Hepatocyte (in vitro differentiated cells): ENCODE data around the gene IGFBP1. TPM values are rescaled to one million over a fixed set of nuclear protein-coding genes. Genes with fewer than 3 reads are reported as not detected.

Source experiments
- DNase-seq: peaks from one replicate; pipeline ENCODE4 v3.0.0-alpha.2; 2016; ENCODE audit warnings: low spot score
- H2AFZ ChIP-seq: fragments of 200-600 bp; sonication (generic); 2 replicates; pipeline ENCODE4 v1.6.0; 2016; ENCODE audit warnings: antibody characterized with exemption, mild to moderate bottlenecking
- H3K27ac ChIP-seq: fragments of 200-600 bp; sonication (generic); 2 replicates; pipeline ENCODE4 v1.5.1; 2016; ENCODE audit warnings: mild to moderate bottlenecking
- H3K27me3 ChIP-seq: fragments of 200-600 bp; sonication (generic); 2 replicates; pipeline ENCODE4 v1.6.1; 2016
- H3K36me3 ChIP-seq: fragments of 200-600 bp; sonication (generic); replicated peaks from 2 replicates; pipeline ENCODE4 v1.5.1; 2016; ENCODE audit warnings: low read depth; ENCODE audit not compliant: insufficient read depth
- H3K4me1 ChIP-seq: fragments of 200-600 bp; sonication (generic); 2 replicates; pipeline ENCODE4 v1.5.1; 2016; ENCODE audit warnings: mild to moderate bottlenecking, moderate library complexity; ENCODE audit not compliant: insufficient read depth
- H3K4me2 ChIP-seq: fragments of 200-600 bp; sonication (generic); 2 replicates; pipeline ENCODE4 v1.6.0; 2016
- H3K4me3 ChIP-seq: fragments of 200-600 bp; sonication (generic); 2 replicates; pipeline ENCODE4 v1.5.1; 2016; ENCODE audit warnings: mild to moderate bottlenecking
- H3K79me2 ChIP-seq: fragments of 200-600 bp; sonication (generic); 2 replicates; pipeline ENCODE4 v1.6.0; 2017; ENCODE audit warnings: mild to moderate bottlenecking
- H3K9me2 ChIP-seq: fragments of 200-600 bp; sonication (generic); replicated peaks from 2 replicates; pipeline ENCODE4 v1.6.0; 2017; ENCODE audit warnings: mild to moderate bottlenecking; ENCODE audit not compliant: insufficient read depth
- H3K9me3 ChIP-seq: fragments of 200-600 bp; sonication (generic); 2 replicates; pipeline ENCODE4 v1.5.1; 2016; ENCODE audit warnings: low read depth, mild to moderate bottlenecking
- H4K20me1 ChIP-seq: fragments of 200-600 bp; sonication (generic); 2 replicates; pipeline ENCODE4 v1.6.0; 2016; ENCODE audit warnings: mild to moderate bottlenecking; ENCODE audit not compliant: insufficient read depth, poor library complexity, severe bottlenecking
- EZH2 ChIP-seq: fragments of 200-600 bp; sonication (generic); IDR thresholded peaks from 2 replicates; pipeline ENCODE4 v1.6.1; 2016; ENCODE audit warnings: antibody characterized with exemption, mild to moderate bottlenecking, borderline replicate concordance
- EZH2phosphoT487 ChIP-seq: fragments of 200-600 bp; sonication (generic); IDR thresholded peaks from one replicate; pipeline ENCODE4 v1.6.1; 2018; ENCODE audit warnings: antibody characterized with exemption, mild to moderate bottlenecking, low read depth, moderate library complexity; ENCODE audit not compliant: unreplicated experiment, severe bottlenecking
- WGBS: methylation state at CpG from one replicate; pipeline ENCODE4 v1.1.6; 2016; ENCODE audit warnings: low lambda C conversion rate; ENCODE audit errors: missing lambda C conversion rate; 5-methylcytosine and 5-hydroxymethylcytosine counted together
- polyA plus RNA-seq: library from polyadenylated mRNA; unstranded; fragments of >200 nt; fragmentation: Nextera tagmentation; extraction: Ambion mirVana; gene quantifications from 2 replicates; pipeline ENCODE4 v1.2.1, GENCODE V29; 2016
- total RNA-seq: library from RNA; depleted of rRNA; stranded (reverse); fragments of >200 nt; gene quantifications from 2 replicates; pipeline ENCODE4 v1.2.3, GENCODE V29; 2014
- TF ChIP-seq, protein P1 (sequence below): fragments of 200-600 bp; sonication (generic); IDR thresholded peaks from 2 replicates; pipeline ENCODE4 v1.5.1; 2016; ENCODE audit warnings: antibody characterized with exemption, mild to moderate bottlenecking; ENCODE audit not compliant: poor library complexity

IGFBP1 gene
- total and polyA plus RNA-seq, 2 experiments from 2014 or later, result 20.4 to 26.3 TPM

DNA sequence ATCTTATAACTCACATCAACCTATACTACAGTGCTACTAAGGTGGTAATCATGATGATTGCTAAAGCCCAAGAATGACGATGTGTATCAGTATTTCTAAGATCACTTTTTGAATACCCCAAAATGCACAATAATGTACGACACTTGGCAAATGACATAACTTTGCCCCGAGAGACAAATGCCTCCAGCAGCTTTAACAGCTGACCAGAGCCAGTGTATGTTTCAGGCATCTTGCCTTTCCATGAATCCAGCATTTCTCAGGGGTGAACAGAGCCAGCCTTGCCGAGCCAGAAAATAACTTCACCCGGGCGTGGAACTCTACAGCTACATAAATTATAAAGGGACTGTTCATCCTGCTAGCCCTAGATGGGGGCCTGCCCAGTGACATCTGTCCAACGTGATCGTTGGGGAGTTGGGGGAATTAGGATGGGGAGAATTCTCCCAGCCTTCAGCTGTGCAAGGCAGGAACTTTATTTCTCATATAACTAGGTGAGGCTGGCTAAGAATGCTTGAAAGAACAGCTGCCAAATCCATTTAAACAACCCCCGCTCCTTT lies 31.0 kb downstream of the IGFBP1 start:
- Histone ChIP-seq H3K4me3 (peak overlapping the region; percentile 47), H3K9me3 (no peaks in the 10 kb centered on the region), H3K4me2 (peak overlapping the region; percentile 89), H3K4me1 (peaks cover 15% of the 10 kb centered on the region), H3K36me3 (no peaks in the 10 kb centered on the region), H4K20me1 (peaks cover 14% of the 10 kb centered on the region), H2AFZ (no peak overlapping the region), H3K27ac (no peak overlapping the region), H3K9me2 (no peaks in the 10 kb centered on the region), H3K79me2 (peaks cover 26% of the 10 kb centered on the region), H3K27me3 (peaks cover 26% of the 10 kb centered on the region)
- 44% methylated on average over 9 of the region's 9 CpGs for WGBS
- no peak for TF ChIP-seq EZH2
- TF ChIP-seq, protein P1, sequence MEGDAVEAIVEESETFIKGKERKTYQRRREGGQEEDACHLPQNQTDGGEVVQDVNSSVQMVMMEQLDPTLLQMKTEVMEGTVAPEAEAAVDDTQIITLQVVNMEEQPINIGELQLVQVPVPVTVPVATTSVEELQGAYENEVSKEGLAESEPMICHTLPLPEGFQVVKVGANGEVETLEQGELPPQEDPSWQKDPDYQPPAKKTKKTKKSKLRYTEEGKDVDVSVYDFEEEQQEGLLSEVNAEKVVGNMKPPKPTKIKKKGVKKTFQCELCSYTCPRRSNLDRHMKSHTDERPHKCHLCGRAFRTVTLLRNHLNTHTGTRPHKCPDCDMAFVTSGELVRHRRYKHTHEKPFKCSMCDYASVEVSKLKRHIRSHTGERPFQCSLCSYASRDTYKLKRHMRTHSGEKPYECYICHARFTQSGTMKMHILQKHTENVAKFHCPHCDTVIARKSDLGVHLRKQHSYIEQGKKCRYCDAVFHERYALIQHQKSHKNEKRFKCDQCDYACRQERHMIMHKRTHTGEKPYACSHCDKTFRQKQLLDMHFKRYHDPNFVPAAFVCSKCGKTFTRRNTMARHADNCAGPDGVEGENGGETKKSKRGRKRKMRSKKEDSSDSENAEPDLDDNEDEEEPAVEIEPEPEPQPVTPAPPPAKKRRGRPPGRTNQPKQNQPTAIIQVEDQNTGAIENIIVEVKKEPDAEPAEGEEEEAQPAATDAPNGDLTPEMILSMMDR, result no peak
- no peak for TF ChIP-seq EZH2phosphoT487
- no peak for DNase-seq

DNA sequence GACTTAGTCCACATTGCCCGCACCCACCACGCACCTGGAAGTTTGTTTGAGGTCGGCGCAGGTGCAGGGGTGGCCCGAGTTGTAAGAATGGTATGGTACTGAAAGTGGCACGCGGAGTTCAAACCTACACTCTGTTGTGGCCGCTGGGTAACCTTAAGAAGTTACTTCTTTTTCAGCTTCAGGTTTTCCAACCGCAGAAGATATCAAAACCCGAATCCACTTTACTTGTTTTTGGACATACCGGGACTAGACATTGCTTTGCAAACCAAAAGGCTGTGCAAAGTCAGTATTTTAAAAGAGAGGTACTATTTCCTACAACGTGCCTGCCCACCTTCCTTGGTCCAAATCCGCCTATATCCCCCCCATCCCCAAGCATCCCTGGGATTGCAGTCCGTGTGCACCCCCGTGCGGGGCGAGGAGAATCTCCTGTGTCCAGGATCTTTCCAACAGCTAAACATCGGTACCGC lies 31.7 kb downstream of the IGFBP1 start:
- H3K36me3 ChIP-seq, result no peaks in the 10 kb centered on the region
- TF ChIP-seq EZH2phosphoT487, result no peak
- no peak for TF ChIP-seq EZH2
- TF ChIP-seq, protein P1, result no peak
- H3K9me2 ChIP-seq, result no peaks in the 10 kb centered on the region
- peak overlapping the region; percentile 47 for H3K4me3 ChIP-seq
- H4K20me1 ChIP-seq, result peaks cover 14% of the 10 kb centered on the region
- DNase-seq, result no peak
- no peak overlapping the region for H3K27ac ChIP-seq
- peak overlapping the region; percentile 89 for H3K4me2 ChIP-seq
- H3K27me3 ChIP-seq, result peaks cover 26% of the 10 kb centered on the region
- H2AFZ ChIP-seq, result peak overlapping the region; percentile 24
- WGBS, result 22% methylated on average over 19 of the region's 19 CpGs
- H3K79me2 ChIP-seq, result peaks cover 26% of the 10 kb centered on the region
- peaks cover 15% of the 10 kb centered on the region for H3K4me1 ChIP-seq
- H3K9me3 ChIP-seq, result no peaks in the 10 kb centered on the region

DNA sequence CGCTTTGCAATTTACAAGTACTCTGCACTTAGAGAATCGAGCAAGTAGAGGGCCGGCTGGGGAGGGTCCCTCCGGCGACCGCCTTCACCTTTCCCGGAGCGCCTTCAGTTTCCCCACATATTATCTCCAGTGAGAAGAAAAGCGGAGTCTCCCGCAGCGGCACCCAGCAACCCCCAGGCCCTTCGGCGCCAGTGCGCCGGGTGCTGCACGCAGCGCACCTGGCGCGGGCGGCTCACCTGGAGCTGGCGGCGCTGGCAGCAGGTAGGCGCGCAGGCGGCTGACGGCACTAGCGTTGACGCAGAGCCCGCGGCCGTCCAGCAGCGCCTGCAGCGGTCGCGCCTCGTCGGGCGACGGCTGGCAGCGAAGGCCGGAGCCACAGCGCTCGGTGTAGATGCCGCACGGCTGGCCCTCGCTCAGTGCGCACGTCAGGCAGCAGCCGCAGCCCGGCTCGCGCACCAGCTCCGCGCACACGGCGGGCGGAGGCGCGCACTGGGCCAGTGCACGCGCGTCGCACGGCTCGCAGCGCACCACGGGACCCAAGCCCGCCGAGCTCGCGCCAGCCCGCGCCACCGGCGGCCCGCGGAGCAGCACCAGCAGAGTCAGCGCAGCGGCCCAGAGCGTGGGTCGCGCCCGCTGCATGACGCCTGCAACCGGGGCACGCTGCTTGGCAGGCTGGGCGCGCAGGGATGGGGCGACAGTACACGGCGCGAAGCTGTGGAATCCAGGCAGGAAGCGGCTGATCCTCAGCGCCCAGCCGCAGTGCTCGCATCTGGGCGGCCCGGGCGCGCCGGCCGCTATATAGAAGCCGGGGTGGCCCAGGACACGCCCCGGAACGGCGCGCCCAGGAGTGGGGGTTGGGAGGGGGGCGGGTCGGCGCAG lies 32.5 kb downstream of the IGFBP1 start, which contains the start of gene IGFBP3:
Gene IGFBP3, minus strand, starts transcription at position 771 of the 879 bp plus-strand sequence. Its CDS starts 132 bp downstream, at position 639.
- TF ChIP-seq EZH2phosphoT487 (no peak), EZH2 (no peak)
- TF ChIP-seq, protein P1, result no peak
- H3K4me1 ChIP-seq, result peaks cover 15% of the 10 kb centered on the region
- H3K27ac ChIP-seq, result peak within 1 kb of the TSS; percentile 45
- peak within 1 kb of the TSS; percentile 89 for H3K4me2 ChIP-seq
- no peaks in the 10 kb centered on the region for H3K9me3 ChIP-seq
- peak; percentile 84 for DNase-seq
- H3K36me3 ChIP-seq, result no peaks in the 10 kb centered on the region
- WGBS, result 1% methylated on average over 93 of the region's 111 CpGs
- peaks cover 14% of the 10 kb centered on the region for H4K20me1 ChIP-seq
- H3K4me3 ChIP-seq, result peak within 1 kb of the TSS; percentile 47
- peaks cover 26% of the 10 kb centered on the region for H3K27me3 ChIP-seq
- H3K9me2 ChIP-seq, result no peaks in the 10 kb centered on the region
- H2AFZ ChIP-seq, result peak within 1 kb of the TSS; percentile 58
- H3K79me2 ChIP-seq, result peaks cover 26% of the 10 kb centered on the region
